ENCODE data around the gene TTLL11.

TTLL11 gene

DNA sequence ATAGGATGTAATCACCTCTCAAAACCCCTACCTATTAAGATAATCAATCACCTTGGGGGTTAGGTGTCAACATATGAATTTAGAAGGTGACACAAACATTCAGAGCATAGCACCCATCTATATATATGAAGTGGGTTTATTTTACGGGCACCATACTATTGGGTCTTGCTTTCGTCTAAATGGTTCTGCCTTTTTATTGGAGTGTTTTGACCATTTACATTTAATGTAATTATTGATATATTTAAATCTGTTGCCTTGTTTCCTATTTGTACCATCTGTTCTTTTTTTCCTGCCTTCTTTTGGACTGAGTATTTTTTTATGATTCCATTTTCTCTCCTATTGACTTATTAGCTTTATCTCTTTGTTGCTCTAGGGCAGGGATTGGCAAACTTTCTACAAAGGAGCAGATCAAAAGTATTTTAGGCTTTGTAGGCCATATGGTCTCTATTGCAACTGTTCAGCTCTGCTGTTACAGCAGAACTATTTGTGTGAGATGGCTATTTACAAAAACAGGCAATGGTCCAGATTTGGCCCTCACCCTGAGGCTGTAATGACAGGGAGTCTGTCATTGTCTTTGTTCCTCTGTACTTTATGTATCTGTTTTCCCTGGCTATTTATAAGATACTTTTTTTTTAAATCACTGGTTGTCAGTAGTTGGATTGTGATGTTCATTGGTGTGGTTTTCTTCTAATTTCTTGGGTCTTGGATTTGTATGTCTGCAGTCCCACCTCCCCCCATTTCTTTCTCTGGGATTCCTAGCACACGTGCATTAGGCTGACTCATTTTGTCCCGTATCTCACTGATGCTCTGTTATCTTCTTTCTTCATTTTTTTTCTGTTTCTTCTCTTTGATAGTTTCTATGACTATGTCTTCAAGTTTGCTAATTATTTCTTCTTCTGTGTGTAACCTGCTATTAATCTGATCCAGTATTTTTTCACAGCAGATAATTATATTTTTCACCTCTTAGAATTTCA, 314.6 kb downstream of the TTLL11 start:
- no peak for DNase-seq

DNA sequence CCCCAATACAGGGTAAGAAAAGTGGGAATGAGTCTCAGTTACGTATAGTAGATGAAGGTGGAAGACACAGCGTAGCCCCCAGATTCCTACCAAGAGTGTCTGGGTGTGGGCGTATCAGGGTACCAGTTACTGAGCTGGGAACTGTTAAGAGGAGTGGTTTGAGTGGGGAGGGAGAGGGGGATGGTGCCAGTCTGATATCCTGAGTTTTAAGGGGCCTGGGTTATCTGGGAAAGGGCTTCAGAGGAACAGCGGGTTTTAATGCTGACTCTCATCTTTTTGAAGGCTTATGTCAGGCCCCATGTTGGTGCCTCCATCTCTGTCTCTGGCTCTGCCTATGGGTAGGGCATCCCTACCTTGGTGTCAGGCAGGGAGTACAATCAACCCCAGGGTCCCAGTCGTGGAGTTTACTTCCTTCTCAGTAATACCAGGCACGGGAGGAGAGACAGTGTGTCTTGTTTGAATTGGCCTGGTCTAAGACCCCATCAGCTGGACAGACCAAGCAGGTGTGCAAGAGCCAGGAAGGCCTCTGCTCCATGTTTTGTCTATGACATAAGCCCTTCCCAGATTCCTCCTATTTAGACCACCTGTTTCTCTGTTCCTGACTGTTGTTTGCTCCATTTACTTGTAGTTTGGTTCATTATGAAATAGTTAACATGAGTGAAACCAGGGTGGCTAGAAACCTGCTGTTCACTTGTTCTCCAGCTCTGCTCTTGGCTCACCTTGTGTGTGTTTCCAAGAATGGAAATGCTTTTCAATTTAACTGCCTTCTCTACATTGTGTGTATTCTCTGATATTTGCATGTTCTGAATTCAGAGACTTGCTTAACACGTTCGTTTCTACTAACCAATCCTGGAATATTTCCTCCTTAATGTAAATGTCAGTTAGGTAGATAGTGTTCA, 316.1 kb downstream of the TTLL11 start:
- no peak for DNase-seq

DNA sequence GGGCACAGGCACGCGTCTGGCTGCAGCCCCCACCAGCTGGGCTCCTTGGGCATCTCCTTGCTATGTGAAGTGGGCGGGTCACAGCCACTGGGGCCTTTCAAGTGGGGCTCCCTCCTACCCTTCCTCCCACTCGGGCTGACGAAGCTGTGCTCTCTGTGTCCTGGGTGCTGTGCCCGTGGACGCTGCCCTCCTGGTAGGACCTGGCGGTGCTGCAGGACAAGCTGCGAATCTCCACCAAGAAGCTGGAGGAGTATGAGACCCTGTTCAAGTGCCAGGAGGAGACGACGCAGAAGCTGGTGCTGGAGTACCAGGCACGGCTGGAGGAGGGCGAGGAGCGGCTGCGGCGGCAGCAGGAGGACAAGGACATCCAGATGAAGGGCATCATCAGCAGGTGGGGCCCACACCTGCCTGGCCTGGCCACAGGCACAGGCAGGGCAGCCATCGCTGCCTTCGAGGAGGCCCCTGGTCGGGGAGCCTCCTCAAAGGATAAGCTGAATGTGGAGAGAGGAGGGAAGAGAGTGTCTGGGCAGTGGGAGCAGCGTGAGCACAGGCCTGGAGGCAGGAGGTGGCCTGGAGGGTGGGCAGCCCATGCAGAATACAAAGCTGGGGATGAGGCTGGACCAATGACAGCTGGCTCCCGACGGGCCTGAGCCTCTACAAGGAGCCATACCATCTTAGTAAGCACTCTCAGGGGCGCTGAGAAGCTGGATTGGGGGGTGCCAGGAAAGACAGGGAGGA, 316.9 kb downstream of the TTLL11 start:
- DNase-seq: no peak

DNA sequence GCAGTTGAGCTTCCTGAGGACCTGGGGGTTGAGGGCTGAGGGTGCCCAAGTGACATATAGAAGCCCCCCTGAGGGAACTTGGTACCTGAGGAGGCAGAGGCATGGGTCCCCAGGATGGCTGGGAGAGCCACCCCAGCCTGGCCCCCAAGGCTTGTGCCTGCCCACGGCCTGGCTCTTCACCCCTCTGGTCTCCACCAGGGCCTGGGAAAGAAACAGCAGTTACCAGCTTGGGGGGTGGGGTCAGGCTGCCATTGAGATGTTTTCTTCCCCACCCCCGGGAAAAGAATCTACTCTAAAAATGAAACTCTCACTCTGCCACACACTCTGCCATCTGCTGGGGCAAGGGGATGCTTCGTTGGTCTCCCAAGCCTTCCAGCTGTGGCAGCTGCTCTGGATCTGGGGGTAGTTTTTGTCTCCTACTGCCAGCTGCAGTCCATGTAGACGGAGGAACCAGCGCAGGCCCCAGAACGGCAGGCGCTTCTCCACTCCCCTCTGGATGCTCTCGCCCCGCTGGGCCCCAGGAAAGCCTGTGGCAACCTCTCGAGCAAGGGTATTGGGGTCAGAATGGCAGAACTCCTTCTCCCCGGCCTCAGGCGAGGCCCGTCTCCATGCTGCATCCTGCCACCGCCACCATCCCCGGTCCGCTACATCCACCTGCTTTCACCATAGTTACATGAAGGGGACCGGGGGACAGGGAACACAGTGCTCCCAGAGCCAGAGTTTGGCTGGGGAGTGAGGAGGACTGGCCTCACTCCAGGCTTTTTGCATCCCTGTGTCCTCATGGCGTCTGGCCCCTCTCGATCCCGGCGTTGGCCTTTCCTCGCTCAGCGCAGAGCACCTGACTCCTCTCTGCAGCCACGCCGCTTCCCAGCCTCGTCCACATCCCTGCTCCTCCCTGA, 318.1 kb downstream of the TTLL11 start:
- no peak for DNase-seq

DNA sequence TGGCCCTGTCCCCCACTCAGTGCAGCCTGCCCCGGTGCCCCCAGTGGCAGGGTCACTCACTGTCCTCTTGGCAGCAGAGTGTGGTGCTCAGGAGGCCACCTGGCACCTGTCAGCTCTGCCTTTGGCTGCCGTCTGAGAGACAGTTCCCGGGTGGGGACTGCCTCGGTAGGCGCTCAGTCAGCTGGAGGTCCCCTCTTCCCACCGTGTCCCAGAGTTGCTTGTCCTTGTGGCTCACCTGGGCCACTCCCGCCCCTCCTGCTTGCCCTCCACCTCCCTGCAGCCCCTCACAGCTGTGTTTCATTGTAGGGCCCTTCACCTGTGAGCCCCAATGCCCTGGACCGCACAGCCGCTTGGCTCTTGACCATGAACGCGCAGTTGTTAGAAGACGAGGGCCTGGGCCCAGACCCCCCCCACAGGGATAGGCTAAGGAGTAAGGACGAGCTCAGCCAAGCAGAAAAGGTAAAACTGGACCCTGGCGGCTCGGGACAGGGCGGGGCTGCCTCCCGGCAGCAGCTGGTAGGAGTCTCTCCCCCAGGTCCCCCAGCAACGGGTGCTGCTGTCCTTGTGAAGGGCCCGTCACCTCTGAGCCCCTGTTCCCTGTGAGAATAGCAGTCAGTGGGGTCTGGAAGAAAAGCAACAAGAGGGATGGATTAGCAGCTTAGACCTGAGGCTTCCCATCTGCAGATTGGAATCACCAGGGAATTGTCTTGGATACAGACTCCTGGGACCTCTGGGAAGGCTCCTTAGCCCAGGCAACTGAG, 319.0 kb downstream of the TTLL11 start:
- DNase-seq: no peak

DNA sequence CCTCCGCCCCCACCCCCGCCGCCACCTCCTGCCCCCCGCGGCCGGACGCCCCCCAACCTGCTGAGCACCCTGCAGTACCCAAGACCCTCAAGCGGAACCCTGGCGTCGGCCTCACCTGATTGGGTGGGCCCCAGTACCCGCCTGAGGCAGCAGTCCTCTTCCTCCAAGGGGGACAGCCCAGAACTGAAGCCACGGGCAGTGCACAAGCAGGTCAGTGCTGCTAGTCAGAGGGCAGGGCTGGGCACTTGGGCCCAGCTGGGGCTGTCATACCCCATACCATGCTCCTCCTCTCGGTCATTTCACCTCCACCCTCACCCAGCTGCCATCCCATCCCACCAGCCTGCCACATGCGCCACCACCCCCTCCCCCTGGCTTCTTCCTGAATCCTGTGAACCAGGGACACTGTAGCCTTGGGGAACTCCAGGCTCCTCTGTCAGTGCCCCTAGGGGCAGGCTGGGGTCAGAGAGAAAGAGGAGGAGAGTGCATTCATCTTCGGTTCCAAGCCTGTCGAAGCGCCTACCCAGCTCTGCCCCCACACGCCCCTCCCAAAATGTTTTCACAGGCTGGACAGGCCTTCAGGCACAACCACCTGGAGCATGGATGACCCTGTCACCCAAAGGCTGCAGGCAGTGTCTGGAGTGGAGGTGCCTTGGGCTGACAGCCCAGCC, 319.7 kb downstream of the TTLL11 start:
- DNase-seq: no peak

DNA sequence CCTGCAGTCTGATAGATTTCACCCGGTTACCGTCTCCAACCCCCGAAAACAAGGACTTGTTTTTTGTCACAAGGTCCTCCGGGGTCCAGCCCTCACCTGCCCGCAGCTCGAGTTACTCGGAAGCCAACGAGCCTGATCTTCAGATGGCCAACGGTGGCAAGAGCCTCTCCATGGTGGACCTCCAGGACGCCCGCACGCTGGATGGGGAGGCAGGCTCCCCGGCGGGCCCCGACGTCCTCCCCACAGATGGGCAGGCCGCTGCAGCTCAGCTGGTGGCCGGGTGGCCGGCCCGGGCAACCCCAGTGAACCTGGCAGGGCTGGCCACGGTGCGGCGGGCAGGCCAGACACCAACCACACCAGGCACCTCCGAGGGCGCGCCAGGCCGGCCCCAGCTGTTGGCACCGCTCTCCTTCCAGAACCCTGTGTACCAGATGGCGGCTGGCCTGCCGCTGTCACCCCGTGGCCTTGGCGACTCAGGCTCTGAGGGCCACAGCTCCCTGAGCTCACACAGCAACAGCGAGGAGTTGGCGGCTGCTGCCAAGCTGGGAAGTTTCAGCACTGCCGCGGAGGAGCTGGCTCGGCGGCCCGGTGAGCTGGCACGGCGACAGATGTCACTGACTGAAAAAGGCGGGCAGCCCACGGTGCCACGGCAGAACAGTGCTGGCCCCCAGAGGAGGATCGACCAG, 320.4 kb downstream of the TTLL11 start:
- no peak for DNase-seq
